Renal pelvis (tissue), 4 donors: ENCODE measurements around the gene FDPS. TPM values are rescaled to one million over a fixed set of nuclear protein-coding genes. Genes with fewer than 3 reads are reported as not detected.
"Not testable (repeated sequence)": the region's sequence is repeated elsewhere in the genome, so short reads cannot be mapped to it uniquely, and the experiment has no call there.

ENCODE experiments used
- DNase-seq: peaks from one replicate; pipeline ENCODE4 v3.0.0-alpha.2; 2013
- polyA plus RNA-seq, 3 donors: library from polyadenylated mRNA; unstranded; fragments of 120-200 nt; gene quantifications; one replicate each; pipeline ENCODE4 v1.2.1, GENCODE V29; 2013; ENCODE audit not compliant: insufficient read length in 3 of 3

FDPS gene
- polyA plus RNA-seq, 3 donors, result 183 to 207 (median 202) TPM

DNA sequence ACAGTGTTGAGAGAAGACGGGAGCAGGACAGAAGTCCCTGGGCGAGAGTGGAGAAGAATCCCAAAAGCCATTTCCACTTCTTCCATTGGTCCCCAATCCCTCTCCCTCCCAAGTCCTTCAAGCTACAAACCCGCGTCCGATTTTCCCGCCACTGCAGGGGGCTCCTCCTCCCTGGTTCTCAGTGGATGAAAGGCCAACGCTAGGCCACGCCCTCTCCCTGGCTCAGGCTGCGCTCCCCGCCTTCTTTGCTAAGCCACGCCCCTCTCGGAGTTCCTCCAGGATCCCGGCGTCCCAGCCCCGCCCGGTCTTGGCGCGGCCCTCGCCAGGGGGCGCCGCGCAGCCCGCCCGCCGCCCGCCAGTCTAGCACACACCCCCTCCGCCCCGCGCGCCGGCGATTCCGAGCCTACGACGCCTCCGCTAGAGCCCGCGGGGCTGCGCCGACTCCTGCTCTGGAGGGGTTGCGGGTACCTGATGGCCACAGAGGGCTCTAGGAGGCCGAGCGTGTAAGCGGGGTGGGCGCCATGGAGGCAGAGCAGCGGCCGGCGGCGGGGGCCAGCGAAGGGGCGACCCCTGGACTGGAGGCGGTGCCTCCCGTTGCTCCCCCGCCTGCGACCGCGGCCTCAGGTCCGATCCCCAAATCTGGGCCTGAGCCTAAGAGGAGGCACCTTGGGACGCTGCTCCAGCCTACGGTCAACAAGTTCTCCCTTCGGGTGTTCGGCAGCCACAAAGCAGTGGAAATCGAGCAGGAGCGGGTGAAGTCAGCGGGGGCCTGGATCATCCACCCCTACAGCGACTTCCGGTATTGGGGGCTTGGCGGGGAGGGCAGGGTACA, 31.4 kb upstream of the FDPS start, which contains the start of gene HCN3:
Gene HCN3 (plus strand): TSS at position 394 of the 832 bp plus-strand sequence. CDS start 128 bp downstream, at position 522.
- peak; percentile 97 for DNase-seq

DNA sequence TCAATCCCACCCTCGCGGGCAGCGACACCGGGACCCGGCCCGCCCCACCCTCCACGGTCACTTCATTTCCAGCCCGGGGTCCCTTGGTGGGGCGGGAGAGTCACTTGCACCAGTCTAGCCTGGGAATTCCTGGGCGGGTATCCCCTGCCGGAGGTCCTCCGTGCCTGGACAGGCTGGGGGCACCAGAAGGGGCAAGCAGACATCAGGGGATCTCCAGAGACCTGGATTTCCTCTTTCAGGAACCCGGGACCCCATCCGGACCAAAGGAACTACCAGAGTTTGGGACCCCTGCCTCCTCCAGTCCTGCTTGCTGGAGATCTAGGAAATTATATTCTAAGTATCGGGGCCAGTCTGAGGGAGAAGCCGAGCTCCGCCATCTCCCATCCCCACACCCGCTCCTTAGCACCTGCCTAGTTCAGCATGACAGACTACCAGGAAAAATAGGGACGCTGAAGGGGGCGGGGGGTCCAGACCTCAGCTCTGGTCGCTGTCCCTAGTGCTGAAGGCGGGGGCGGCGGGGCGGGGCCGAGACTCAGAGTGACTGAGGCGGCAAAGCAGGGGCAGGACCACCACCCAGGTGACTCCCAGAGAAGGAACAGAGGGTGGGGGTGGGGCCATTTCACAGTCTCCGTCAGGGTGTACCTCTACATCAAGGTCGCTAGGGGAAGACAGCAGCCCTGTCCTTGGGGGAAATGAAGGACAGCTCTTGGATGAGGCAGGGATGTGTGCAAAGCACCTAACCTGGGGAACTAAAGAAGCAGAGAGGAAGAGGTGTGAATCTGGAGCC, 30.6 kb upstream of the FDPS start:
- DNase-seq, result peak; percentile 83

DNA sequence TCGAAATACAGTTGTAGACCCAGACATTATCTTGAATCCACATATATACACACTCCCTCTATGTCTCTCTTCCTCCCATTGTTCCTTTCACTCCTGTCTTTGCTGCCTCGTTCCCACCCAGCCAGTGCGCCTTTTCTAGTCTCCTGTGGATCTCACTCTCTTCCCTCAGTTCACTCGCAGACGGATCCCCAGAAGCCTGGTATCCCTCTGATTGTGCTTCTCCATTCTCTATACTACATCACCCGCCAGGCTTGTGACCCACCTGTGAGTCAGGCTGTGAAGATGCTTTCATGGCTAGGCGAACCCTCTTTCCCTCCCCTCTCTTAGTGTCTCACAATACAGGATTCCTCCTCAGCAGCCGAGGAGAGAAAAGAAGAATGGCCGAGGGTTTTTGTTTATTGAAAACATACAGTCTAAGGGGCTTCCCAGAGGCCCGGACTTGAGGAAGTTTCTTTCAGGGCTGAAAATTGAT, 29.9 kb upstream of the FDPS start:
- no peak for DNase-seq

DNA sequence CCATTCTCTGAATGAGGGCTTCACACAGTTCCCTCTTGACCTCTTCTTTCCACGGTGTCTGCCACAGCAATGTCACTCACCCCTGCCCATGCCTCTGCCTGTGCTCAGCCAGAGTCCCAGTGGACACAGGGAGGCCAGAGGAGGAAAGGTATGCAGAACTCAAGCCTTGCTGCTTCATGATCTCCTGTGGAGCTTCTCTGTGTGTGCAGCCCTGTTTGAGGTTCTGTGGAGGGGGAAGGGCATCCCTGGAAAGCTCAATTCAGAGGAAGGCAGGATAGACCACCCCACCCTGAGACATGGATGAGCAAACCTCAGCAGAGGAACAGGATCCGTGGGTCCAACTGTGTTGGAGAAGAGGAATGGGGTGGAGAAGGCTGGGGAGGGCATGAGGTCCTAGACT, 29.4 kb upstream of the FDPS start:
- DNase-seq, result no peak

DNA sequence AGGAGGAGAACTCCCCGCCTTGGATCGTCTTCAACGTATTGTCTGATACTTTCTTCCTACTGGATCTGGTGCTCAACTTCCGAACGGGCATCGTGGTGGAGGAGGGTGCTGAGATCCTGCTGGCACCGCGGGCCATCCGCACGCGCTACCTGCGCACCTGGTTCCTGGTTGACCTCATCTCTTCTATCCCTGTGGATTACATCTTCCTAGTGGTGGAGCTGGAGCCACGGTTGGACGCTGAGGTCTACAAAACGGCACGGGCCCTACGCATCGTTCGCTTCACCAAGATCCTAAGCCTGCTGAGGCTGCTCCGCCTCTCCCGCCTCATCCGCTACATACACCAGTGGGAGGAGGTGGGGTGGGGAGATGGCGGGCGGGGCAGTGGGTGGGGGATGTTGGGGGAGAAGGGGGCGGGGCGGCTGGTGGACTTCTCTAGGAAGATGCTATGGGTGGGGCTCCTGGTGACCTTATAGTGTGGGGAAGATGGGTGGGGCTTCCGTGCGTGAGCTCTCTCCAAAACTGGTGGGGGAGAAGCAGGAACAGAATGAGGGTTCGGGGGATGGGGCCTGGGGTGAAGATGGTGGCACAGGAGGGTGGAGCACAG, 26.1 kb upstream of the FDPS start:
- DNase-seq, result no peak

DNA sequence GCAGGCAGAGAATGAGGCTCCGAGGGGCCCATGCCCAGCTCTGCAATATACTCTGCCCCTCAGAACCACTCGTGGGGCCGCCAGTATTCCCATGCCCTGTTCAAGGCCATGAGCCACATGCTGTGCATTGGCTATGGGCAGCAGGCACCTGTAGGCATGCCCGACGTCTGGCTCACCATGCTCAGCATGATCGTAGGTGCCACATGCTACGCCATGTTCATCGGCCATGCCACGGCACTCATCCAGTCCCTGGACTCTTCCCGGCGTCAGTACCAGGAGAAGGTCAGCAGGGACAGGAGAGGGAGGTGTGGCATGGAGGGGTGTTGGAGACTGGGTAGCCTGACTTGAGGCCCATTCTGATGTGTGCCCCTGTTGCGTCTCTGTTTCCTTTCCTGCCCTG, 24.2 kb upstream of the FDPS start:
- no peak for DNase-seq

DNA sequence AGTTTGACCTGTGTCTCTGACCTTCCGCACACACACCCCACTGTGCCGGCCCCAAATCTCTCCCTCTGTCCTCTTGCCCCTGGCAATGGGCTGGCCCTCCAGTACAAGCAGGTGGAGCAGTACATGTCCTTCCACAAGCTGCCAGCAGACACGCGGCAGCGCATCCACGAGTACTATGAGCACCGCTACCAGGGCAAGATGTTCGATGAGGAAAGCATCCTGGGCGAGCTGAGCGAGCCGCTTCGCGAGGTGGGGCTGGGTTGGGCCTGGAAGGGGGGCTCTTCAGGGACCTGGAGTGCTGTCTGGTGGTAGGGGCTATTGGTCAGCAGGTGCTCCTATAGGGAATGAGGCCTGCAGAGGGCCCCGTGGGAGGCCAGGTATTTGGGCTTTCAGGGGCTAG, 23.6 kb upstream of the FDPS start:
- DNase-seq, result no peak

DNA sequence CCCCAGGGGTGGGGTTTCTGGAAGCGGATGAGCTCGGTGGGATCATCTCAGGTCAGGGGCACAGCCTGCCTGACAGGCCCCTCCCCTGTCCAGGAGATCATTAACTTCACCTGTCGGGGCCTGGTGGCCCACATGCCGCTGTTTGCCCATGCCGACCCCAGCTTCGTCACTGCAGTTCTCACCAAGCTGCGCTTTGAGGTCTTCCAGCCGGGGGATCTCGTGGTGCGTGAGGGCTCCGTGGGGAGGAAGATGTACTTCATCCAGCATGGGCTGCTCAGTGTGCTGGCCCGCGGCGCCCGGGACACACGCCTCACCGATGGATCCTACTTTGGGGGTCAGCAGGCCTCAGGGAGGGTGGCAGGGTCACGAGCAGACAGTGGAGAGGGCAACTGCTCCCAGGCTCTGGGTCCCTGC, 23.0 kb upstream of the FDPS start:
- DNase-seq, result no peak

DNA sequence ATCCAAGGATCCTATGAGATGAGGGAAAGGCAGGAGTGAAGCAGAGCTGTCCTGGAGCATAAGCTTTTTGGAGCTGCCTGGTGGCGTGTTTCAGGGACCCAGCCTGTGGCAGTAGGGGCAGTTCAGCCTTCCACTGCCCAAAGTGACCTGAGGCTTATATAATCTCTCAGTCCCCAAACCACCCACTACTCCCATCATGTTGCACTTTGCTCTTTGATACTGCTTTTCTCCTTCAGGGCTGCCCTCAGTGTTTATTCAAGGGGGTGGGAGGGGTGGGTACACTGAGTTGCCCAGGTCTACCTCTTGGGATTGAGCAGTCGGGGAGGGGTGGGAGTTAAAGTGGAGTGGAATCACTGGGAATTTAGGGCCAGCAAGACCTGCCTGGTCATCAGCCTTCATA, 22.1 kb upstream of the FDPS start:
- no peak for DNase-seq

DNA sequence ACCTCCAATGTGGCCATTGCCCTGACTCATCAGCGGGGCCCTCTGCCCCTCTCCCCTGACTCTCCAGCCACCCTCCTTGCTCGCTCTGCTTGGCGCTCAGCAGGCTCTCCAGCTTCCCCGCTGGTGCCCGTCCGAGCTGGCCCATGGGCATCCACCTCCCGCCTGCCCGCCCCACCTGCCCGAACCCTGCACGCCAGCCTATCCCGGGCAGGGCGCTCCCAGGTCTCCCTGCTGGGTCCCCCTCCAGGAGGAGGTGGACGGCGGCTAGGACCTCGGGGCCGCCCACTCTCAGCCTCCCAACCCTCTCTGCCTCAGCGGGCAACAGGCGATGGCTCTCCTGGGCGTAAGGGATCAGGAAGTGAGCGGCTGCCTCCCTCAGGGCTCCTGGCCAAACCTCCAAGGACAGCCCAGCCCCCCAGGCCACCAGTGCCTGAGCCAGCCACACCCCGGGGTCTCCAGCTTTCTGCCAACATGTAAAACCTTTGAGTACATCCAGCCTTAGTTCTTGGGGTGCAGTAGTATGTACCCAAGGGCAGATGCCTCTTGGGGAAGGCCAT, 20.6 kb upstream of the FDPS start:
- no peak for DNase-seq

DNA sequence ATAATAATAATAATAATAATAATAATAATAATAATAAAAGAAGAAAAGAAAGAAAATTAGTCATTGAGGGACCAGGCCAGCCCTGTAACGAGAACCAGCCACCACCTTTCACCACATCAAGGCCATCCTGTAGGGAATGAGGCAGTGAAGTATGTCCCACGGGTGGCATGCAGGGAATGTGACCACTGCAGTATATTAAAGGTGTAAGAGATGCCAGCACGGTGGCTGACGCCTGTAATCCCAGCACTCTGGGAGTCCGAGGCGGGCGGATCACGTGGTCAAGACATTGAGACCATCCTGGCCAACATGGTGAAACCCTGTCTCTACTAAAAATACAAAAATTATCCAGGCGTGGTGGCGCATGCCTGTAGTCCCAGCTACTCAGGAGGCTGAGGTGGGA, 17.7 kb upstream of the FDPS start:
- DNase-seq, result not testable (repeated sequence)

DNA sequence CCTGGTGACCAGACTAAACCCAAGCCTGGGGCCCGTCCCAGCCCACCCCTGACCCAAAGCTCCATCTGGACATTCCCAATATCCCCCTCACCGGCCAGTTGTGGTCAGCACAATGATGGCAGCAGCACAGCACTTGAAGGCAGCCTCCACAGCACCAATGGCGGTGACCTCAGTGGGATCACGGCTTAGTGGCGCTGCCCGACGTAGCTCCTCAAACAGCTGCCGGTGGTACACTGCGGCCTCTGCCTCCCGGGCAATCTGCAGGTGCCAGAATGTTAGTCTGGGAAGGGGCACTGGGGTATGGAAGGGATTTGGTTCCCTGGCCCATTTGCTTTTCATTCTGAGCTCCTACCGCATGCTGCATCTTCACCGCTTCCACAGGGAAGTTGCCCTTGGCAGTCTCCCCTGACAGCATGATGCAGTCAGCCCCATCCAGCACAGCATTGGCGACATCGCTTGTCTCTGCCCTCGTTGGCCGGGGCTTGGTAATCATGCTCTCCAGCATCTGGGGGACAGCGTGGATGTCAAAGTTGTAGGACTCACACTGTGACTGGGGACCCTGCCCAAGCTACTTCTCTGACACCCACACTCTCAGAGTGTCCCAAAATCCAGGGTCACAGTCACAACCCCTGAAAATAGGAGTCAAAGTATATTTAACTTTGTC, 15.4 kb upstream of the FDPS start:
- no peak for DNase-seq

DNA sequence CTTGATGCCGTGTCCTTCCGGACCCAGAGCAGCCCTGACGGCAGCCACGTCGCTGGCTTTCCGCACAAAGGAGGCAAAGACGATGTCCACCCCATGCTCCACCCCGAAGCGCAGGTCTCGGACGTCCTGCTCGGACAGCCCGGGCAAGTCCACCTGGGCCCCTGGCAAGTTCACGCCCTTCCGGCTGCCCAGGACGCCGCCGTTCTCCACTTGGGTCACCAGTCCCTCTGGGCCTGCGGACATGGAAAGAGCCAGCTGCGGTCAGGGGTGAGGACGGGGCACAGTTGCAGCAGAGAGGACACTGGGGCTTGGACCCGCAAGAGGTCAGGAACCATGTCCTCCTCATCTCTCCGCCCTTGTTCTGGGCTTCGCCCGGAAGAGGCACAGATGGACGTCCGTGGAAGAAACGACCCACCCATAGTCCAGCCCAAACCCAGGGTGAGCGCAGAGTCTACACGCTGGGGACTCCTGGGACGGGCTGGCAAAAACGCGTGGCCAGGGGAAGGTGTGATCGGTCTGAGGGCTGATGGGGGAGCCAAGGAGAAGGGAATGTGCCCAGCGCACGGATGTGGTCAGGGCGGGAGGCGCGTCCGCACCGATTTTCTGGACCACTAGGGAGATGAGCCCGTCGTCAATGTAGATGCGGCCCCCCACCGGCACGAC, 14.0 kb upstream of the FDPS start:
- no peak for DNase-seq

DNA sequence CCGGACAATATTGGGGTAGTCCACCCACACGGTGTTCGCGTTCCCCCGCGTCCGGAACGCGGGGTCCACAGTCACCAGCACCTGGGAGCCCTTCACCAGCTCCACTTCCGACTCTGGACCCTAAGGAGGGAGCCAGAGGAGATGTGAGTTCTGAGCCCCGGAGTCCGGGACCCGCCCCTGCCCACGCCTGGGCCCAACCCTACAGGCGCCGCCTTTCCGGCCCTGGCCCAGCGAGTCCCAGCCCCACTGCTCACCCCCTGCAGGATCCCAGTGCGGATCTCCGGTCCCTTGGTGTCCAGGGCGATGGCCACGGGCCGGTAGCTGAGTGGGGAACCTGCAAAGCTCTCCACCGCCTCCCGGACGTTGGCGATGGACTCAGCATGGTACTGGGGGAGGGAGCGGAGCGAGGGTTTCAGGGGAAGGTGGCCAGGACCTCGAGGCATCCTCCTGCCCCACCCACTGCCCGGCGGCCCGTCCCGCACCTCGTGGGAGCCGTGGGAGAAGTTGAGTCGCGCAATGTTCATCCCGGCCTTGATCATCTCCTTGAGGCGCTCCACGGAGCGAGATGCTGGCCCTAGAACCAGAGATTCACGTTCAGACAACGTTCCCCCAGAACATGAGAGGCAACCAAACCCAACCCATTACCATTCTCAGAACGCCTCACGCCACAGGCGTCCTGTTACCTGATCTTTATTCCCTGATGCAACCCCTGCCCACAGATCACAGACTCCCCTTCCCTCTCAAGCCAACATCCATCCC, 13.3 kb upstream of the FDPS start:
- no peak for DNase-seq

DNA sequence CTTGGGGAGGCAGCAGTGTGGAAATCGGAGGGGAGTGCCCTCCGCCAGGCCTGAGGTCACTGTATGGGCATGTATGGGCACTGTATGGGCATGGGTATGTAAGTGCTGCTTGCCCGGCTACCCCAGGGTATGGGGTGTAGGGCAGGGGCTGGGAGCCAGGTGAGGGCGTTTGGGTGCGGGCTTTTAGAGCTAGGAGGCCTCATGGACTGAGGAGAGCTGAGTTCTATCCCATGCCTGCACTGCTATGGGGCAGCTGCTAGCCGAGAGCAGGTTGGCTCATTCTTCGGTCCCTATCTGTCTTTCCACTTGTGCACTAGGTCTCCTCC, 12.8 kb upstream of the FDPS start:
- no peak for DNase-seq

DNA sequence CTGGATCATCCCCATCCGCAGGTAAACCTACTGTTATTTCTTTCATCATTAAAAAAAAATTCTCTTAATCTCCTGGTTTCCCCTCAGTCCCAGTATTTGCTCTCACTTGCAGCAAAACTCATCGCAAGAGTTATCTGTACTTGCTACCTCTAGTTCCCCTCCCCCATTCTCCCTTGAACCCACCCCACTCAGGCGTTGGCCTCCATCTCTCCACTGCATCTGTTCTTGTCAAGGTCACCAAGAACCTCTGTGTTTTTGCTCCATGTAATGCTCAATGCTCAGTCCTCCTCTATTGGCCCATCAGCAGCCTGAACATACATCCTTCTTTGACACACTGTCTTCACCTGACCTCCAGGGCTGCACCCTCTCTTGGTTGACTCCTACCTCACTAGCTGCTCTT, 12.0 kb upstream of the FDPS start:
- no peak for DNase-seq

DNA sequence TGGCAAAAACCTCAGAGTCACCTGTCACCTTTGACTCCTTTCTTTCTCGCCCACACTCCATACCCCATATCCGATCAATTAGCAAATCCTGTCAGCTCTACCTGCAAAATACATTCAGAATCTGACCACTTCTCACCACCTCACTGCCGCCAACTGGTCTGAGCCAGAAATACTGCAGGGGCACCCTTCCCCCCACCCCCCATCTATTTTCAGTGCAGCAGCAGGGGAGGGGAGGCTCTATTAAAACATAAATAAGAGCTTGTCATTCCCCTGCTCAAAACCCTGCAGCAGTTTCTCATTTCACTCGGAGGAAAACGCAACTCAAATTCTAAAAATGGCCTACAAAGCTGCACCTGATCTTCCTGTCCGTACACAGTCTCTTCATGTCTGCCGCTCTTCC, 11.3 kb upstream of the FDPS start:
- DNase-seq, result no peak

DNA sequence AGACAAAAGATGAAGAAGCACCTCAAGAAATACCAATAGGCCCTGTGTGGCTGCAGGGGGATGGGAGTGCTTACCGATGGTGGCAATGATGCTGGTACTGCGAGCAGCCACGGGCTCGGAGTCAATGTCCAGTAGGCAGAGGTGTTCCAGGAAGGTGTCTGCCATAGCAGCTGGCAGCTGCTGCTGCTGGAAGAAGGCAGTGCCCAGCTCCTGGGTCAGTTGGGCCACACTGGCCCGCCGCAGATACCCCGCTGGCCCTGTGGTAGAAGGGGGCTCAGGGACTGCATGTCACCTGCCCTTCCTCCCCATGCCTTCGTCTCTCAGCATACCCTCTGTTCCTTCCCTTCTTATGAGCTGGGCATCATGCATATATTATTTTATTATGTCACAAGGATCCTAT, 8.6 kb upstream of the FDPS start:
- DNase-seq, result no peak

DNA sequence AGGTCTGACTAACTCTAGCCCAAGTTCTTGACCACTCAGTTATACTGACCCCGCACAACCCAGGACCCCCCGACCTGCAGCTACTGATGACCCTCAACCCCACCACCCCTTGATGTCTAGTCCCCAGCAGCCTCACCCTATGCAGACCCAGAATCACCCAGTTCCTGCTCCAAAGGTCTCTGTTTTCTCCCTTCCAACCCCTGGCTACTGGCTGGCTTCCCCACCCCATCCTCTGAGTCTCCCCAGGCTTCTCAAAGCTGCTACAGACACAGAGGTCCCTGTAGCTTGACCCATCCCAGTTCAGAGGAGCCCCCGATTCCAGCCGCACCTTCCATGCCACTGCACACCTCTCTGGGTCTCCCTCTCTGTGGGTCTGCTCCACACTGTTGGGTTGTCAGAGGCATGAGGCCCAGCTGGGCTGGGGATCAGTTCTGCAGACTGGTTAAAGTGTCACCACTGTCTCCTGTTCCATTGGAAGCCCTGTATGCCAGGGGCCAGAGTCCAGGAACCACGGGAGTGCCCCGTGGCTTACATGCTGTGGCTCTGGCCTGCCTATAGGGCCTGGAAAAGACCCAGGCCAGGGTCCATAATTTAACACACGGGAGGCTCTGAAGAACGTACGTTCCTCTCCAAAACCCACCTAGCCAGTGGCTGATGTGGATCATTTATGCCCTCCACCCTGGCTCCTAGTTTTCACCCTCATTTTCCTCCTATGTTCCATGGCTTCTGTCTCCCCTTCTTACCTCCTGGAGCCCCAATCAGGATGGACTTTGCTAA, 7.9 kb upstream of the FDPS start:
- no peak for DNase-seq

DNA sequence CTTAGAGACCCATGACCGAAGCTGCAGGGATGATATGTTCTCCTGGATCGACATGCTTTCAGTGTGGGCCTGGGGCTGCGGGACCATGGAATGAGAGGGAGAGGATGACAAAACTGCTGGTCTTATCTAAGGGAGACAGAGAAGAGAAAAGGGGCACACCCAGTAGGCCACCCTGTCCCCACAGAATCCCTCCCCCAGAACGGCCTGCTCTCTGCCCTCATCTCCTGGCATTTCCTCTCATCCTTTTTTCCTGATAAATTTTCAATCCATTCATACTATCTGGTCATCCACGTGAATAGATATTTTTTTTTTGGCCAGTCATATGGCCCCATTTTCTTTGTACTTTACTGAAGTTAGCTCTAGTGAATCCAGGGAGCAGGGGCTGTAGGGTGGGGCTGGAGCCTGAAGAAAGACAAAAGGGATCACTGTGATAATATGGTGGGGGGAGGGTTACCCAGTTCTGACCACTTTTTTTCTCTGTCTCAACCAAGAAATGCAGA, 7.3 kb upstream of the FDPS start, which contains the start of gene PKLR:
Gene PKLR (minus strand): TSS at position 97 of the 500 bp plus-strand sequence. CDS start 43 bp downstream, at position 54.
- no peak for DNase-seq
